ENCODE results near the gene MYO1B.
"Not testable (repeated sequence)": the region's sequence is repeated elsewhere in the genome, so short reads cannot be mapped to it uniquely, and the experiment has no call there.

MYO1B gene

DNA sequence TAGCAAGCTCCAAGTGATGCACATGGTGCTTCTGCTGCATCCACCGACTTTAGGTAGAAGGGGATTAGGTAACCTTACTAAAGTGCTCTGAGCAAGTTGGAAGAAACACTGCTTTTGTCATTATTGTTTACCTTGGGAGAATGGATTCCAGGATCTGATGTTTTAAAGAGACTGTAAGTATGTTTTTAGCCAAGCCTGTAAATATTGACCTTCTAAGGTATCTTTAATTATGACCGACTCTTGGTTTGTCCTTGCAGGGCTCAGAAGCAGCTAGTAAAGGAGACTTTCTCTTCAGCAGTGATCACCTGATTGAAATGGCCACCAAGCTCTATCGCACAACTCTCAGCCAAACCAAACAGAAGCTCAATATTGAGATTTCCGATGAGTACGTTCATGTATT lies 170.7 kb downstream of the MYO1B start:
- no peak for DNase-seq

DNA sequence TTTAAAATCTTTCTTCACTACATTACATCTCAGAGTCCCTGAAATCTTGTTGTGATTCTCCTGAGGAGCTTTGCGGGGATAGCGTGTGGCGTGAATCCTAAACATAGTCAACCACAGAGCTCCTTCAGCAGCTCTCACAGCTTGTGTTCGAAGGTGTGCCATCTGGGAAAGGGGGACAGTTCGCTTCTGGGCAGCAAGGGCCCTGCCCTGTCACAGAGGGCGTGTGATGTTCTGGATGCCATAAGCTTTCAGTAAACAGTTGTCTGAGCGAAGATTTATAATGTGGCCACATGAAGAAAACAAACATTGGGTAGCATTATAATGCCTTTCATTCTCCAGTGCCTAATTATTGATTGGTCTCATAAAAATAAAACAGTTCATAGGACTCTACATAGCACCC lies 172.5 kb downstream of the MYO1B start:
- no peak for DNase-seq

DNA sequence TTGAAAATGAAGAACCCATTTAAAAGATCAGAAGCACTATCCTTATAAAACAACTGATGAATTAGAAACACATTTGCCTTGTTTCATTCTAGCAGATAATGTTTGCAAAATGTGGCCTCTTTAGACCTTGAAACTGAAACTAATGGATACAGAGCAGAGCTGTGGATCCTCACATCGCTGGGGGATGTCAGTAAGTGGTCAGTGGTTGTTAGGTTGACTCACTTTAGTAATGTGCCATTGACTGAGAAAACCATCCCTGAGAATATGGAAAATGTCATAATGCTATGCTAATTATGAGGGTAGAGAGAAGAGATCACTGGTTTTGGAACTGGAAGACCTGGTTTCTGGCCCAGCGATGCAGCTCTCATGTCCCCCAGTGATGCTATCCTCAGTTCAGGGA lies 176.7 kb downstream of the MYO1B start:
- DNase-seq: no peak

DNA sequence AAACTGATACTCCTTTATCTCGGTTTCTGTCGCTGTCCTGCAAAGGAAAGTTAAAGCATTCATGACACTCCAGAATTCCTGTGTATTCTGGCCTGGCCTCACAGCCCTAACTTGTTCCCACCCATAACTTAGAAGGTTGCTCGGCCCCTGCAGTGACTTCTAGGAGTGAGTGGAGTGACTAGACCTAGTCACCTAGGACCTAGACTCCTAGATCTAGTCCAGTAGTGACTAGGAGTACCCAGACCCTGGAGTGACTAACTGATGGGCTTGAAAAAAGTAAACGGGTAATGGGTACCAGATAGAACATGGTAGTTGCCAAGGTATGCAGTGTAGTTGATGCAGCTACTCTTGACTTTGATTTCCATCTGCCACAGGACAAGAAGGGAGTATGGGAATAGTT lies 181.8 kb downstream of the MYO1B start:
- no peak for DNase-seq

DNA sequence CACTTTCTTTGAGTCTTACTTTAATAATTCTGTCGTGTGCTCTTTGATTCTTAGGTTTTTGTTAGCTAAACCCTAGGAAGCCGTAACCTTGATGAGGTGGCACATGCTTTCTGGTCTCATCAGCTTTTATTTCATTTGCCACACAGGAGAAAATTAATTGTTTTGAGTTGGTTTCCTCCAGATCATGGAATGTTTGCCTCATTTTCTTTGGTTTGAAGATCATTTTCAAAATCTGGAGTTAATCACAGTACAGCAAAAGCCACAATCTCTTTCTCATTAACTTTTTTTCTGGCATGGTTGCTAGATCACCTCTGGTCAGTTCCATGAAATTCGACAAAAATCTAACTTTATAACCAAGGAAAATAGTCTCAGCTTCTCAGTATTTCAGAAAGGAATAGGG lies 182.9 kb downstream of the MYO1B start:
- DNase-seq: no peak

DNA sequence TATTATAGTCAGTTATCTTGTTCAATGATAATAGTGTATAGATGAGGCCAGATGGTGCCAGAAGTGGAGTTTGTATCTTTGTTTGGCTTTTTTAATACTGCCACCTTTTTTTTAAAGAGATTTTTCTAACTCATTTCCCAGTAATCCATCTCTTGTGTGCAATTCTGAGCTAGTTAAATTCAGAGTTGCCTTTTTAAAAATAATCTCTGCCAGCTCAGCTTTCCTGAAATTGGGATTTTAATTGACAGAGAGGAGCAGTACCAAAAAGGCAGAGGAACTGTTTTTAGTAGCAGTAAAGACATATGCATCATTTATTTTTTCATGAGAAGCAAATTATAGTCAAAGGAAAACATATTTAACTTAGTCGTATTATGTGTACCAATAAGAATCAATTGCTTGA lies 185.3 kb downstream of the MYO1B start:
- no peak for DNase-seq

DNA sequence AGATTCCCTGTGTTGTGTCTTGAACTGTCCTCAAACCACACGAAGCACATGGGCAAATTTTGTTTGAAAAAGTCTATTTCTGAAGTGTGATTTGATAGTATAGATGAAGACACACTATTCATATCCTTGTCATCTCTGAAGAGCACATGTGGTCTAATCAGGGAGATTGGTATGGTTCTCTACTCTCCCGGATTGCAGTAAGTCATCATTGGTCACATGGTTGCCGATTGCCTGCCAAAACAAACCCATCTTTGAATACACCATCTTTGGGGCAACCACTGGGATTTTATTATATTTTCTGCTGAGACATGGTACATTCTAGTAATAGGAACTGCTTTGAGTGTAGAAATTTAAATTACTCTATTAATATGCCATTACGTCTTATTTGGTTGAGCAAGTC lies 186.9 kb downstream of the MYO1B start:
- no peak for DNase-seq

DNA sequence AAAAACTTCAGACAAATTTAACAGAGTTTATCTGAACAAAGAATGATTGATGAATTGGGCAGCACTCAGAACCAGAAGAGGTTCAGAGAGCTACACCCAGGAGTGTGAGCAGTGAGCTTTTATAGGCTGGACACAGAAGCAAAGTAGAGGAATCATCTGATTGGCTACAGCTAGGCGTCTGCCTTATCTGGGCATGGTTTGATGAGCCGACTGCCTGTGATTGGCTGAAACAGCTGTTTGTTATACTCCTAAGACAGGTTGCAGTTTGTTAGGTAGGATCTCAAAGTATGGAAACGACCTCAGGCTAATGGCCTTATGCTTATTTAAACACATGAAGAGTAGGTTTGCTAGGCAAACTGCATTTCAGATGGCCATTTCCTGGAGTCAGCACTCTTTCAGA lies 188.9 kb downstream of the MYO1B start:
- DNase-seq: no peak

DNA sequence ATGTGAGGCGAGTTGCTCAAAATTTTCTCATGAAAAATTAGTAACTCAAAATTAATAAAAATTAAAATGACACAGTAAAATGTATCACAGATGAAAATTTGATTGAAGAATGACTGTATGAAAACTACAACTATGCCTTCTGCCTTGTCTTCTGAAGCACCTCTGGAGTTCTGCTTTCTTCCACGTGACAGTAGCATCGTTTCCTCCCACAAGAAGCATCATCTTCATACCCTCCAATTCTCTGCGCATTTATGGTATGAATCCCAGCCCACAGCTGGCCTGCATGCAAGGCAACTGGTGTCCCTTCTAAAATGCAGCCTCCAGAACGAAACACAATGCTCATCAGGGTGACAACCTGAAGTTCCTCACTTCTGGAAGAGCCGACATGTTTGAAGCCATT lies 189.9 kb downstream of the MYO1B start:
- no peak for DNase-seq

DNA sequence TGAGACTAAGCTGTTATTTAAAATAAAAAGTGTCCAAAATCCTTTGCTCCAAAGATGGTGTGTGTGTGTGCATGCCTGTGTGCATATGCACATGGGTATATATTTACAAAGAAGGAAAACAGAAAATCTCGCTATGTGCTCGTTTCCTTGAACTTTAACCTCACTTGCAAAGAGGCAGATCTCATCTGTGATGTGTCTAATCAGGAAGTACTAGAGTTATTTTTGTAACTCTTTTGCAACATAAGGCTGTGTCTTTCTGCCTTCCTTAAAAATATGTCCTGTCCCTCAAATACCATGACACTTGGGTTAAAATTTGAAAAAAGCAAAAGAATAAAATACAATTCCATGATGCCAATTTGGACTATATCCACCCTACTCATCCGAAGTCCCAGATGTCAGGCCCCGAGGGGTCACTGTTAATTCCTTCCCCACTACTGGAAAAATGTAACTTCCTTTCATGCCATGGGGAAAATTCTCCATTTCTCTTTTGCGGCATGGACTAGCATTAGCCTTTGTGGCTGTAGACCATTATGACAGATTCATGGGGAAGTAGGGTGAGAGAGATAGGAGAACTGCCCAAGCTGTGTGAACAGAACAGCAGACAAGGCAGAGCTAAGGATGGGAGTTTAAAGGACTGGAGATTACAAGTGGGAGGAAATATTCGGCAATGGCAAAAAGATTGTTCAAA lies 191.3 kb downstream of the MYO1B start:
- DNase-seq: no peak

DNA sequence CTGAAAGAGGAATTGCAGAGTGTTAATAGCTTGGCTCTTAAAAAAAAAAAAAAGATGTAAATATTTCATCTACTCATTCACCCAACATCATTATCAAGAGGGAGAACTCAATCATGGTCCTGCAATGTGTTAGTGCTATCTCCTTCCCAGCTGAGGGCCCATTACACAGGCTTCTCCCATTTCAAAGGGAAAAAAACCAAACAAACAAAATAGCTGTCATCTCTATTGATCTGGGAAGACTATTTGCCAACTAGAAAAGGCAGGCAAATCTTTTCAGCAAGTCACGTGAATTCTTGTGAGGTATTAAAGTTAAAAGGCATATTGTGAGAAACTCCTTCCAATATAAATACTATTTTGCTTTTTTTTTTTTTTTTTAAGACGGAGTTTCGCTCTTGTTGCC lies 194.3 kb downstream of the MYO1B start:
- DNase-seq: no peak

DNA sequence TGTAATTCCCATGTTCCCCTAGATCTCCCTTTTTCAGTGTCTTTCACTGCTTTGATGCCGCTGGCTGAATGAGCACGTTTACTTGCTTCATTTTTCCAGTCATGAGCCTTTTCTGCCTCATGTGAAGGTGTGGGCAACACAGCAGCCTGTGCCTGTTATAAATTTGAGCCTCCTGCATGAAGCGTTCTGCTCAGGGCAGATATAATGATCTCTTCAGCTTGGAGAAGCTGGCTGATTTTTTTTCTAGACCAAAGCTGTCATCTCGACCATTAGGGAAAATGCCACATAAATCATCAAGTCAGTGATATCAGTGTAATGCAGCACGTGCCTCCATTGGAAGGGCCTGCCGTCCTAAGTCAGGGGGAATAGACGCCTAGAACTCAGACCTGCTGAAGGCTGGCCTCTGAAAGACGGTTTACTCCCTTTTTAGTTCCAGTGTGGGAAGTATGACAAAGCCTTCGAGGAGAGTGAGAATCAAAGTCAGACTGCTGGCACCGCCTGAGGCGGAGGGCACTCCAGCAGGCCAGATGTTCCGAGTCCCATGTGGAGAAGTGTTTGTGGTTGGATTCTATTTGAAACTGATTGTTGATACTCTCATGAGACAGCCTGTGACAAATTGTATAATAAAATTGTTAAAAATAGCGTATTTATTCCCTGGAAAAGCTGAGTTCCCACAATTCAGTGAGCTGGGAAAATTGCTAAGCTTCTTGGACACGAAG lies 196.5 kb downstream of the MYO1B start:
- DNase-seq: no peak

DNA sequence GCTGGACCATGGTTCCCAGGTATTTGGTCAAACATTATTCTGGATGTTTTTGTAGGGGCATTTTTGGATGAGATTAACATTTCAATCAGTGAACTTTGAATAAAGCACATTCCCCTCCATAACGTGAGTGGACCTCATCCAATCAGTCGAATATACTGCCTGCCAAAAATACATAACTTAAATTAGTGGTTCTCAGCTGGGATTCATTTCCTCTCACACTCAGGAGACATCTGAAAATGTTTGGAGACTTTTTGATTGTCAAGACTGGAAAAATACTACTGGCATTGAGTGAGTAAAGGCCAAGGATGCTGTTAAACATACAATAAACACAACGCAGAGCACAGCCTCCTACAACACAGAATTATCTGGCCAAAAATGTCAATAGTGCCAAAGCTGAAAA lies 198.2 kb downstream of the MYO1B start:
- DNase-seq: no peak

DNA sequence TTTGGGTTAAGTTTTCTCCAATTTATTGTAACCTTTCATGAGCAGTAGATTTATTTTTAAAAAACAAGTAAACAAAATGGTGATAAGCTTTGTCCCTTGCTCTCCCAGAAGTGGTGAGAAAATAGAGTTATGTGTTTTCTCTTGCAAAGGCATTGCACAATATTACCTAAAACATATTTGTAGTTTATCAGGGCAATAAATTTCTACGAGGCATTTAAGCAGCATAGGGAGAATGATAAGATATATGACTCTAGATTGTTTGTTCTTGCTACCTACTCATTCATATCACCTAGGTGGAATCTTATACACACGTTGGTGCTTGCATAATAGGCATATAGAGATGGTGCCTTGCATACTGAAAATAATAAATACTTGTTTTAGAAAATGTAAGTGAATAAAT lies 201.7 kb downstream of the MYO1B start:
- no peak for DNase-seq

DNA sequence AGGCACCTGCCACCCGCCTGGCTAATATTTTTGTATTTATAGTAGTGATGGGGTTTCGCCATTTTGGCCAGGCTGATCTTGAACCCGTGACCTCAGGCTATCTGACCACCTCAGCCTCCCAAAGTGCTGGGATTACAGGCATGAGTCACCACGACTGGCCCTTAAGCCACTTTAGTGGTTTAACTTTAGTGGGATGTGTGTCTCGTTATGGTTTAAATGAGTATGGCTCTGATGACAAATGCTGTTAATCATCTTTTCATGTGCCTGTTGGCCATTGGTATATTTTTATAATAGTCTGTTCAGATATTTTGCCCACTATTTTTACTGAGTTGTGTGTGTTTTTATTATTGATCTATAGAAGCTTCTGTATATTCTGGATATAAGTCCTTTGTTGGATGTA lies 205.9 kb downstream of the MYO1B start:
- no peak for DNase-seq

DNA sequence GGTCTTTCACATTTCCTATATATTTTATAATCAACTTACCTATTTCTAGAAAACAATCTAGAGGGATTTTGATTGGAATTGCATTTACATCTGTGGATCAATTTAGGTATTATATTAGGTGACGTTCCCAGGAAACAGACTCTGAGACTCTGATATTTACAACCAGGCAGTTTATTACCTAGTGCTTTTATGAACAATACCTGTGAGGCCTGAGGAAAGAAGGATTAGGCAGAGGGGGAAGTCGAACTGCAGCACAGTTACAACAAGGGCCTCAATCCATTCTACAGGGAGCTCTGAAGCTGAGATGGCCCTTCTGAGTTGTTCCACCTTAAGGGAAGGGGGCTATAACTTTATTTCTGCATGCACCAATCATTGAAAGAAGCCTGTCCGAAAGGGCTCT lies 206.9 kb downstream of the MYO1B start:
- DNase-seq: no peak

DNA sequence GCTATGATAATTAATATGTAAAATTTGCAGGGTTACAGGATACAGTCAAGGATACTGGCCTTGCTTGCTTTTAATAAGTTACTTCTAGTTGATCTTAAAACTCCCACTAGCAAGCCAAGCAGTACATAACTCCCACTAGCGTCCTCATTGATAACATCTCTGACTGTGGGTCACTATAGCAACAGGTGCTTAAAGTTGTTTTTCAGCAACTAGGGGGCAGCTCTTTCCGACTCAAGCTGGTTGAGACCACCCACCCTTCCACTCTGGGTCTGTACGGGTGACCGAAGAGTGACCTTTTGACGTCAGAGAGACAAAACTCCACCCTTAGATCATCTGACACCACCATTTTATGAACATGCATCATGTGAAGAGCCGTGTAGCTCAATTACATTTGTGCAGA lies 208.6 kb downstream of the MYO1B start:
- no peak for DNase-seq

DNA sequence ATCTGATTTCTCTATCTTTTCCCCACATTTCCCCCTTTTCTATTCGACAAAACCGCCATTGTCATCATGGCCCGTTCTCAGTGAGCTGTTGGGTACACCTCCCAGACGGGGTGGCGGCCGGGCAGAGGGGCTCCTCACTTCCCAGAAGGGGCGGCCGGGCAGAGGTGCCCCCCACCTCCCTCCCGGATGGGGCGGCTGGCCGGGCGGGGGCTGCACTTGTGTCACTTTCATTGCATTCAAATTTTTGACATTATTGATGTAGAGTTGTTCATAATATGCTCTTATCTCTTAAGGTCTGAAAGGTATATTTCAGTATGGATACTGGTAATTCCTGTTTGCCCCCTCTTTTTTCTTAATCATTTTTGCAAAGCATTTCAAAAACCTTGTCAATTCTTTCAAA lies 211.3 kb downstream of the MYO1B start:
- DNase-seq: not testable (repeated sequence)

DNA sequence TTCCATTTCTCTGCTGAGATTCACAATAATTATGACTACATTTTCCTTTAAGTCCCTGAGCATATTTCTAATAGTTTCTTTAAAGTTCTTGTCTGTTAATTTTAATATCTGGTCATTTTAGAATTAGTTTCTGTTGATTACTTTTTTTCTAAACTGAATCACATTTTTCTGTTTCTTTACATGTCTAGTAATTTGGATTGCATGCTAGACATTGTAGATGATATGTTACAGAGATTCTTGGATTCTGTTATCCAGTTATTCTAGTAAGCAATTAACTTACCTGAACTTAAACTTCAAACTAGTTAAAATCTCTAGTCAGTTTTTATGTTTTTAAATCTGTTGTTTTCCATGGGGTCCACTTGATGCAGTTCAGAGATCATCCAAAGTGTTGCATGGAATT lies 214.0 kb downstream of the MYO1B start:
- no peak for DNase-seq

DNA sequence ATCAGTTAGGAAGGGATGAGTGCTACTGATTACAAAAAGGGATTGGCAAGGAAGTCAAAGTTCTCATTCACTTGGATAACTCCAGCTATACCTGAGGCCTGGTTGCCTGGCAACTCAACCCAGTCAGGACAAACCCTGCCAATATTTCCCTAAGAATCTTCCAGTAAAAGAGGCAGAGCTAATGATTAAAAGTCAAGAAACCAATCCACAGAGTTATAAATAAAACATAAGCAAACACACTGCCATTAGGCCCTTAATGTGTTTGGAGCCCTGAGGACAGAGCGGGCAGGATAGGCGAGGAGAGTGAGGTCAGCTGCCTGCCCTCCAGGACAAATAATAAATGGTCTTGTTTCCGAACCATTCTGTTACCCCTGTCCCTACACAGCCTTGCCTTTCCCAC lies 217.2 kb downstream of the MYO1B start:
- no peak for DNase-seq

DNA sequence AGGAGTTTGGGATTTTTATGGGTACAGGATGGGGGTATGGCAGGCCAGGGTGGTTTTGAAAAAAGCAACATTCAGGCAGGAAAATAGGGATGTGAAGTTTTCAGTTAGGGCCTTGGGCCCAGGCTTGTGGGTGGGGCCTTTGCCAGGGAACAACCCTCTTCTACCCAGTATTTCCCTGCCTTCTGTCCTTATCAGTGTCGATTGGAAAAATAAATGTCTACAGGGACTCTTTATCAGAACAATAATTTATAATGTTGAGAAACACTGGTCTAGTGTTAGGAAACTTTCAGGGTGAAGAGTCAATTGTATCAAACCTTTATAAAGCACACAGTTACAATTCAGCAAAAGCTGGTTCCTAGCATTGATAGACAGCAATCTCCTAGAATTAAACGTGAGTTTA lies 218.6 kb downstream of the MYO1B start:
- no peak for DNase-seq

DNA sequence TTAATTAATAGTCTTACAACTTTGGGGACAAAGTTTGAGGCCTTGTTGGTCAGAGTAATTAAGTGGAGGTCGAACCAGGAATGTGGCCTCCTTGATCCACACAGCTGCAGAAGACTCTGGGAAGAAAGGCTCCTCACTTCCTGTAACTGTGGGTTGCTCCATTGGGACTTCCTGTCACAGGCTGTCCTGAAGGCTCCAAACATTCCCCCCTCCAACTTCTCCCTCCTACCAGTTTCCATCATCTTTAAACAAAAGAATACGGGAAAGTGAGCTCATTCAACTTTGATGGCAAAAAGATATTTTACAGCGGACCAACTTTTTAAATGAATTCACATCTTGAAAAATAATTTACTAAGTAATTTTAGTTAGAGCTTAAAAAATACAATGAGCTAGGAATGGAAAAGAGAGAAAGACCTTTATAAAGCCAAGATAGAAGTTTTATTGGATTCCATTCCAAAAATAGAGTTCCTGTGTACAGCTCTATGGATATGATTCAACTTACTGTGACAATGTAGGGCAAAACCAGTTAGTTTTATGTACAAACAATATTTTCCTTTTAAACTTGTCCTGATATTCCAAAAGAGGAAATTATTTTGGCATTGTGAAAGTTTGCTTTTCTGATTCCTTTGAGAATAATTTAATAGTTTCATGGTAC lies 220.7 kb downstream of the MYO1B start:
- no peak for DNase-seq

DNA sequence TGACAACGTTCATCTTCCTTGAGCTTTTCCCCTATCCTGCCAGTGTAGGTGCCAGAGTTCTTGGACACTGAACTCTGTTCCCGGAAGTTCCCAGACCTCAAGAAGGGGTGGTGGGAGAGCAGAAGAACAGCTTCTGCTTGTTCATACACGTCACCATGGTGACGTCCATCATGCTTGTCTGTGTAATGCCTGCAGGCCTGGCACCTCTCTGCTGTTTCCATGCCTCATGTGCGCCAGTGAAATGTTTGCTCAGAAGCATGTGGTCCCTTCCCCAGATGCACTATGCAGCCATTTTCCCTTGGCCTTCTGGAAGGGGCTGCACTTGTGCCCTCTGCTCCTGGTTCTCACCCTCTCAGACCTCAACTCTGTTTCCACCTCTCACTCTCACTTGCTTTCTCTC lies 221.9 kb downstream of the MYO1B start:
- DNase-seq: no peak

DNA sequence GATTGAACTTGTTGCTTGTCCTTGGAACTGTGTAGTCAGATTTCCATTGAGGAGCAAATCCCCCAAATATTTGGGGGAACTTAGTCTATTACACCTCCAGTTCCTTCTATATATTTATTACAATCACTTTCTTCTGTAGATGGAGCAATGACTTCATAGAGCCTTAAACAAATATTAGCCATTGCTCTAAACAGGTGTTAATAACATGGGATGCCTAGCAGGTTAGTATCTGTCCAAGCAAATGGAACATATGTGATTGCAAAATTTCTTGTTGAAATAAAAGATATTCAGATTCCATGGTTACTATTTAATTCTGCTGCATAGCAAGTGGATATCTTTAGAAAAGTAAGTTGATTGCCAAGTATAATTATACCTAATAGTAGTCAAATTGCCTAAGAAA lies 225.1 kb downstream of the MYO1B start:
- DNase-seq: no peak

DNA sequence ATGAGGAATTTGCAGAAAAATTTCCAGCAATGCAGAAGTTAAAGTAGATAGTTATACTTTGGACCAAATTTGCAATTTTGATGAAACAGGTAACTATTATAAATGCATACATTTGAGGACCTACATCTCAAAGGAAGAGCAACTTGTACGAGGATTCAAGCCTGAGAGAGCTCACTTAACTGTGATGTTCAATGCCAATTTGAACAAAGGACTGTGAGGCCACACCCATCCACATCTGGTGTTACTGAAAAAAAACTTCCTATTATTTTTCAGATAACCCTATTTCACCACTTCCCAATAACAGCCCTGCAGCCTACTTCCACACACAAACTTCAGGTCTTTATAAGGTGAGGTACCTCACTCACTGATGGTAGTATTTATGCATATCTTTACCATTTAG lies 229.3 kb downstream of the MYO1B start:
- DNase-seq: no peak

Data from CD4-positive, alpha-beta T cell treated with Interferon gamma for 1 hour (primary cell).